H54 (cell line): ENCODE measurements around the gene PHACTR3.
"Not testable (repeated sequence)": the region's sequence is repeated elsewhere in the genome, so short reads cannot be mapped to it uniquely, and the experiment has no call there.

Experiments used
- DNase-seq: peaks from one replicate; pipeline ENCODE4 v3.0.0; 2011; ENCODE audit warnings: low spot score, mixed read lengths; ENCODE audit not compliant: insufficient read length
- FAIRE-seq: peaks from 3 replicates; lab custom pipeline; 2011; peaks lifted over from hg19 to GRCh38; lab: Jason Lieb, UNC
- POLR2A ChIP-seq: IDR thresholded peaks from 2 replicates; pipeline ENCODE4 v1.6.1; 2011; ENCODE audit warnings: low read depth, mild to moderate bottlenecking, low read length

PHACTR3 gene

GRCh38 chr20:59608871-59609270, 4.5 kb downstream of the PHACTR3 start:
- TF ChIP-seq POLR2A: no peak
- FAIRE-seq (no peak), DNase-seq (no peak)

- TF ChIP-seq POLR2A: no peak
- FAIRE-seq: no peak
Measured at GRCh38 chr20:59611286-59611685, 6.9 kb downstream of the PHACTR3 start.

GRCh38 chr20:59613861-59614260, 9.5 kb downstream of the PHACTR3 start:
- TF ChIP-seq POLR2A: no peak
- FAIRE-seq (no peak), DNase-seq (no peak)

More at GRCh38 chr20:59611286-59611685, 6.9 kb downstream of the PHACTR3 start:
- DNase-seq: no peak

GRCh38 chr20:59614714-59615113, 10.4 kb downstream of the PHACTR3 start:
- DNase-seq: no peak
- FAIRE-seq: no peak
- TF ChIP-seq POLR2A: no peak

- FAIRE-seq (no peak), DNase-seq (no peak)
- TF ChIP-seq POLR2A: no peak
Measured at GRCh38 chr20:59616306-59616705, 12.0 kb downstream of the PHACTR3 start.

GRCh38 chr20:59617221-59617620, 12.9 kb downstream of the PHACTR3 start:
- no peak for DNase-seq
- no peak for TF ChIP-seq POLR2A
- FAIRE-seq: no peak

GRCh38 chr20:59618131-59618530, 13.8 kb downstream of the PHACTR3 start:
- FAIRE-seq (no peak), DNase-seq (no peak)
- no peak for TF ChIP-seq POLR2A

- DNase-seq, FAIRE-seq: not testable (repeated sequence)
Measured at GRCh38 chr20:59618585-59618984, 14.2 kb downstream of the PHACTR3 start.

GRCh38 chr20:59620860-59621505, 16.6 kb downstream of the PHACTR3 start:
- FAIRE-seq: no peak
- TF ChIP-seq POLR2A: no peak
- DNase-seq: no peak

GRCh38 chr20:59622496-59622895, 18.2 kb downstream of the PHACTR3 start:
- no peak for FAIRE-seq

GRCh38 chr20:59623133-59623532, 18.8 kb downstream of the PHACTR3 start:
- no peak for TF ChIP-seq POLR2A
- FAIRE-seq: no peak

More at GRCh38 chr20:59622496-59622895, 18.2 kb downstream of the PHACTR3 start:
- DNase-seq: no peak
- TF ChIP-seq POLR2A: no peak

GRCh38 chr20:59623583-59623982, 19.2 kb downstream of the PHACTR3 start:
- DNase-seq (no peak), FAIRE-seq (no peak)
- TF ChIP-seq POLR2A: no peak

More at GRCh38 chr20:59623133-59623532, 18.8 kb downstream of the PHACTR3 start:
- no peak for DNase-seq

GRCh38 chr20:59624401-59624800, 20.1 kb downstream of the PHACTR3 start:
- FAIRE-seq (no peak), DNase-seq (no peak)
- no peak for TF ChIP-seq POLR2A

- TF ChIP-seq POLR2A: no peak
- FAIRE-seq: no peak
- DNase-seq: no peak
Measured at GRCh38 chr20:59625214-59625922, 21.0 kb downstream of the PHACTR3 start.

- no peak for FAIRE-seq
- no peak for TF ChIP-seq POLR2A
- no peak for DNase-seq
Measured at GRCh38 chr20:59627298-59627697, 23.0 kb downstream of the PHACTR3 start.
